Activated T-cell treated with anti-CD3 and anti-CD28 coated beads, Interleukin-2, amount 50 U/mL, for 72 hours (primary cell): ENCODE data around the gene FXYD7. TPM values are rescaled to one million over a fixed set of nuclear protein-coding genes. Genes with fewer than 3 reads are reported as not detected.
A peak's percentile ranks its signal among the peaks of the same experiment; 100 is the strongest.

Source experiments
- ATAC-seq, 2 donors: fragments of 150-1000 bp; cut with Tn5 transposase; replicated peaks in 1 of 2; 2 replicates each; pipeline ENCODE4 v1.10.0; 2021; ENCODE audit warnings: moderate library complexity in 2 of 2, mild to moderate bottlenecking in 1 of 2
- DNase-seq, 2 donors: peaks; one replicate each; pipeline ENCODE4 v3.0.0; 2021 to 2022; ENCODE audit warnings: mixed read lengths in 1 of 2
- H3K27ac Mint-ChIP-seq: one replicate; pipeline ENCODE4 v1.8.0; 2022; ENCODE audit warnings: mild to moderate bottlenecking, moderate library complexity, mixed read lengths
- H3K27me3 Mint-ChIP-seq: one replicate; pipeline ENCODE4 v1.8.0; 2022; ENCODE audit warnings: low read depth, mixed read lengths
- H3K36me3 Mint-ChIP-seq, 2 donors: one replicate each; pipeline ENCODE4 v1.8.0; 2022; ENCODE audit warnings: mixed read lengths in 2 of 2, mild to moderate bottlenecking in 1 of 2; ENCODE audit not compliant: insufficient read depth in 2 of 2
- H3K4me1 Mint-ChIP-seq: one replicate; pipeline ENCODE4 v1.8.0; 2022; ENCODE audit warnings: low read depth, mixed read lengths
- H3K4me3 Mint-ChIP-seq, 2 donors: one replicate each; pipeline ENCODE4 v1.8.0; 2022; ENCODE audit warnings: mild to moderate bottlenecking in 2 of 2, mixed read lengths in 2 of 2, moderate library complexity in 2 of 2
- H3K9me3 Mint-ChIP-seq, 2 donors: one replicate each; pipeline ENCODE4 v1.8.0; 2022; ENCODE audit warnings: mixed read lengths in 2 of 2
- total RNA-seq, 2 donors: library from RNA; stranded (reverse); gene quantifications; one replicate each; pipeline ENCODE4 v1.2.3, GENCODE V29; 2022

Gene FXYD7
- total RNA-seq, 2 donors from 2014 or later: 1.0 to 1.2 TPM

- Mint-ChIP-seq H3K36me3 (peaks cover 0 to 3% of the 10 kb centered on the region in 2 donors), H3K27me3 (no peaks in the 10 kb centered on the region), H3K4me3 (no peak overlapping the region), H3K27ac (no peak overlapping the region), H3K9me3 (no peaks in the 10 kb centered on the region), H3K4me1 (no peaks in the 10 kb centered on the region)
- DNase-seq (no peak), ATAC-seq (peak in 1 of 2 donors; percentile 32)
Measured at GRCh38 chr19:35105047-35105410, 38.0 kb upstream of the FXYD7 start.

DNA sequence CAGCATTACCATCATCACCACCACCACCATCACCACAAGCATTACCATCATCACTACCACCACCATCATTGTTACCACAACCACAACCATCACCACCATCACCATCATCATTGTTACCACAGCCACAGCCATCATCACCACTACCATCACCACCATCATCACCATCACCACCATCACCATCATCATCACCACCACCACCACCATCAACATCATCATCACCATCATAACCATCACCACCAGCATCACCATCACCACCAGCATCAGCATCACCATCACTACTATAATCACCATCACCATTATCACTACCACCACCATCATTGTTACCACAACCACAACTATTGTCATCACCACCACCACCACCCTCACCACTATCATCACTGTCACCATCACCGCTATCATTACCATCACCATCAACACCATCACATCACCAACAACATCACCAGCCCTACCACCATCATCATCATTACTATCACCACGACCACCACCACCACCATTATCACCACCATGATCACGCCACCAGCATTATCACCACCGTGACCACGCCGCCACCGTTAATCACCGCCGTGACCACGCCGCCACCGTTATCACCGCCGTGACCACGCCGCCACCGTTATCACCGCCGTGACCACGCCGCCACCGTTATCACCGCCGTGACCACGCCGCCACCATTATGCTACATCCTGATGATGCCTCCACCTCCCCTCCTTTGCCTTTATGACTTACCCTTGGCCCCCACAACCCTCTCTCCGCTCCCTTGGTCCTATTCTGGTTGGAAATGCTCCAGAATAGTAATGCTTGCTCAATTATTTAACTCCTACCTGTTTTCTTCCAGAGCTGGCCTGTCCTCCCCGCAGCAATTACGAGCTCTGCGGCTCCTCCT is 37.4 kb upstream of the FXYD7 start:
- Mint-ChIP-seq H3K9me3 (no peaks in the 10 kb centered on the region), H3K4me3 (no peak overlapping the region), H3K4me1 (no peaks in the 10 kb centered on the region), H3K27ac (no peak overlapping the region), H3K27me3 (no peaks in the 10 kb centered on the region), H3K36me3 (peaks cover 0 to 3% of the 10 kb centered on the region in 2 donors)
- ATAC-seq (peak; percentile 33 to 70), DNase-seq (peak in 1 of 2 donors; percentile 6)

DNA sequence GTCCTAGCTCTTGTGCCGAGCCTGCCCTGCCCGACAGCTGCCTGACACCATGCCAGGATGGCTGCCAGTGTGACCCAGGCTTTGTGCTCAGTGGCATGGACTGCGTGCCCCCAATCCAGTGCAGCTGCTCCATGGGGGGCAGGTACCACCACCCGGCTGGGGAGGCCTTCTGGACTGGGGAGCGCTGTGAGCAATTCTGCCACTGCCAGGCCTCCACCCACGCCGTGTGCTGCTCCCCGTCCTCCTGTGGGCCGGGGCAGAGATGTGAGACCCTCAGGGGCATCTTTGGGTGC is 36.8 kb upstream of the FXYD7 start:
- H3K9me3 Mint-ChIP-seq: no peaks in the 10 kb centered on the region
- no peak overlapping the region for H3K4me3 Mint-ChIP-seq
- no peak overlapping the region for H3K27ac Mint-ChIP-seq
- DNase-seq (no peak), ATAC-seq (no peak)
- H3K27me3 Mint-ChIP-seq: no peaks in the 10 kb centered on the region
- H3K36me3 Mint-ChIP-seq: peaks cover 0 to 3% of the 10 kb centered on the region in 2 donors
- H3K4me1 Mint-ChIP-seq: no peaks in the 10 kb centered on the region

GRCh38 chr19:35106898-35107541 is 36.0 kb upstream of the FXYD7 start:
- H3K4me1 Mint-ChIP-seq: no peaks in the 10 kb centered on the region
- no peak overlapping the region for H3K4me3 Mint-ChIP-seq
- DNase-seq (no peak), ATAC-seq (no peak)
- H3K27me3 Mint-ChIP-seq: no peaks in the 10 kb centered on the region
- peaks cover 0 to 3% of the 10 kb centered on the region in 2 donors for H3K36me3 Mint-ChIP-seq
- no peak overlapping the region for H3K27ac Mint-ChIP-seq
- H3K9me3 Mint-ChIP-seq: no peaks in the 10 kb centered on the region

- Mint-ChIP-seq H3K36me3 (peaks cover 0 to 3% of the 10 kb centered on the region in 2 donors), H3K4me1 (no peaks in the 10 kb centered on the region), H3K27ac (no peak overlapping the region), H3K27me3 (no peaks in the 10 kb centered on the region), H3K9me3 (no peaks in the 10 kb centered on the region), H3K4me3 (no peak overlapping the region)
- DNase-seq (no peak), ATAC-seq (peak in 1 of 2 donors; percentile 21)
Measured at GRCh38 chr19:35107545-35107944, 35.5 kb upstream of the FXYD7 start.

DNA sequence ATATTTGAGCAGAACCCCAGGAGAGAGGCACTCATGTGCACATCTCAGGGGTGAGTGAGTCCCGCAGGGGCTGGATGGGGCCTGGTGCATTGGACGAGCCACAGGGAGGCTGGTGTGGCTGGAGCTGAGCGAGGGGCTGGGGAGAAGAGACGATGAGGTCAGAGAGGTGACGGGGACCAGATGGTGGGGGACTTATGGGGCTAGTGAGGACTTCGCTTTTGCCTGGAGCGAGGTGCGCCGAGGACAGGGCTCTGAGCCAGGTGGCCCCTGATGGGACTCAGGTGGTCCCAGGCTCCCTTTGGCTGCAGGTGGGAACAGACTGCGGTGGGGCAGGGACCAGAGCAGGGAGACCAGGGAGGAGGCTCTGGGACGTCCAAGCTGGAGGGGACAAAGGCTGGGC is 34.3 kb upstream of the FXYD7 start:
- no peaks in the 10 kb centered on the region for H3K4me1 Mint-ChIP-seq
- no peaks in the 10 kb centered on the region for H3K9me3 Mint-ChIP-seq
- no peak overlapping the region for H3K27ac Mint-ChIP-seq
- no peaks in the 10 kb centered on the region for H3K27me3 Mint-ChIP-seq
- H3K4me3 Mint-ChIP-seq: no peak overlapping the region
- H3K36me3 Mint-ChIP-seq: peaks cover 0 to 3% of the 10 kb centered on the region in 2 donors
- DNase-seq (no peak), ATAC-seq (no peak)

DNA sequence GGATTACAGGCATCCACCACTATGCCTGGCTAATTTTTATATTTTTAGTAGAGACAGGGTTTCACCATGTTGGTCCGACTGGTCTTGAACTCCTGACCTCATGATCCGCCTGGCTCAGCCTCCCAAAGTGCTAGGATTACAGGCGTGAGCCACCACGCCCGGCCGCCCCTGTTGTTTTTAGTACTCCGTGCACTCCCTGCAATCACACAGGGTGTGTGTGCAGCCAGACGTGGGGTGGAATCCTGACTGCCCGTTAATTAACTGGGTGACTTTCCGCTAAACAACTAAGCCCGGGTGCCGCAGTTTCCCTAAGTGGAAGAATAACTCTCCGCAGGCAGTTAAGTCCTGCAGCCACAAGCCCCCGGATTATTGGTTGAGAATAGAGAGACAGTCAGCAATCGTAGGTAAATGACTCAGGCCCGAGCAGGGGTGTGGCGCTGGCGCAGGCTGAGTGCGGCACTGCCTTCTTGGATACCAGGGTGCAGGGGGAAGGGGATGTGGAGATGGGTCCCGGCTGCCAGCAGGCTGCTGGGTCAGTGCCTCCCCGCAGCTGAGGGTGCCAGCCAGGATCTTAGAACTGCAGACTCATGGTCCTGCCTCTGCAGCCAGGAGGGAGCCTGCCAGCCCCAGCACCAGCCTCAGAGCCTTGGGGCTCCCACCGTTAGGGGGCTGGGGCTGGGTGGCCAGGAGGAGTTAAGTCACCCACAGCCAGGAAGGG is 33.5 kb upstream of the FXYD7 start:
- peaks cover 3% of the 10 kb centered on the region for H3K4me1 Mint-ChIP-seq

DNA sequence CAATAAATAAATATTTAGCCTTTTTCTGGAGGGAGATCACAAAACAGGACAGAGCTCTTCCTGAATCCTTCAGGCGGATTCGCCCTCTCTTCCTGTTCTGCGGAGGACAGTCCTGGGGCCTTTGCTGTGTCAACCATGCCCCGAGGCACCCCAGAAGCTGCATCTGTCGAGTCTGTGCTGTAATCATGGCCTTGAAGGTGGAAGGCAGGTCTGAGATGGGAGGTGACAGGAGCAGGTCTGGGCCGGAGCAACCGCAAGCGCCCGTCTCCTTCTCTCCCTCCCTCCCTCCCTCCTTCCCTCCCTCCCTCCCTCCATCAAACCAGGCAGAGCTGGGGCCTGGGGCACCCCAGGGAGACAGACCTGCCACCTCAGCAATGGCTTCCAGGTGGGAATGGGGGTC is 32.1 kb upstream of the FXYD7 start:
- no peak overlapping the region for H3K27ac Mint-ChIP-seq
- H3K27me3 Mint-ChIP-seq: no peaks in the 10 kb centered on the region
- ATAC-seq: no peak
- peaks cover 7% of the 10 kb centered on the region for H3K4me1 Mint-ChIP-seq
- no peaks in the 10 kb centered on the region for H3K9me3 Mint-ChIP-seq
- H3K4me3 Mint-ChIP-seq: no peak overlapping the region
- H3K36me3 Mint-ChIP-seq: peaks cover 0 to 3% of the 10 kb centered on the region in 2 donors
- DNase-seq: no peak

More for the DNA sequence above, 33.5 kb upstream of the FXYD7 start:
- Mint-ChIP-seq H3K27me3 (no peaks in the 10 kb centered on the region), H3K4me3 (no peak overlapping the region), H3K27ac (no peak overlapping the region), H3K9me3 (no peaks in the 10 kb centered on the region), H3K36me3 (peaks cover 0 to 3% of the 10 kb centered on the region in 2 donors)
- no peak for DNase-seq
- no peak for ATAC-seq

GRCh38 chr19:35112995-35113688 is 29.9 kb upstream of the FXYD7 start:
- no peak for ATAC-seq
- H3K9me3 Mint-ChIP-seq: no peaks in the 10 kb centered on the region
- no peaks in the 10 kb centered on the region for H3K36me3 Mint-ChIP-seq
- DNase-seq: no peak
- peaks cover 7% of the 10 kb centered on the region for H3K4me1 Mint-ChIP-seq
- no peak overlapping the region for H3K27ac Mint-ChIP-seq
- H3K27me3 Mint-ChIP-seq: no peaks in the 10 kb centered on the region
- no peak overlapping the region for H3K4me3 Mint-ChIP-seq

DNA sequence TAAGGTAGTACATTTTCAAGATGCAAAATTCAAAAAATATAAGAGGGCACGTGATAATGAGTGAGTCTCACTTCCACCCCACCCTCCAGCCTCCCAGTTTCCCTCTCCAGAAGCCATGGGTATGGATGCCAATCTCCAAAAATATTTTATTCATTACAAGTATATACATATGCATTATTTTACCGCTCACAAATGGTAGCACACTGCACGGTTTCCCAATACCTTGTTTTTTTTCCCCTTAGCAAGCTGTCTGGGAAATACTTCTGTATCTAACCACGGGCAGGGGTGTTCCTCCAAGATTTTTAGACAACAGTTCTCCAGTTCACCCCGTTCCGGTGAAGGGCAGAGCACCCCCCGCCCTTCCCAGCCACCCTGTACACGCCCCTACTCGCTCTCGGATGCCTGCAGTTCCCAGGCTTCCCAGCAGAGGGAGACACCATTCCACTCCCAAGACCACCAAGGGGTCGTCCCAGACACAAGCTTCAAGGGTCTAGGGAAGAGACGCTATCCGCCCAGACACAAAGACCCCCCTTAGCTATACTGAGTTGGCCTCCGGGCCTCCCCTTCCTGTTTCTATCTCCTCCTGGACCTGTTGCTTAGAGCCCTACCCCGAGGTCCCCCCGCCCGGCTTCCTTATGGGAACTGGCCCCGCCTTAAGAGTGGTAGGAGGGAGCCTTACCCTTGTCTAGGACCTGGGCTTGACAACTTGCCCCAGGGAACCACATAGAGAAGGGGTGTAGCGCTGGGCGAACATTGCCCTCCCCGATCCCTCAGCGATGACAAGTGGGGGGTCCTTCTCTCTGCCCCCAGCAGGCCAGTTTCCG is 28.5 kb upstream of the FXYD7 start:
- Mint-ChIP-seq H3K4me3 (peak overlapping the region; percentile 51 to 62), H3K4me1 (peaks cover 7% of the 10 kb centered on the region), H3K9me3 (no peaks in the 10 kb centered on the region), H3K36me3 (no peaks in the 10 kb centered on the region), H3K27me3 (no peaks in the 10 kb centered on the region), H3K27ac (no peak overlapping the region)
- peak; percentile 75 to 78 for DNase-seq
- ATAC-seq: peak; percentile 86 to 88

DNA sequence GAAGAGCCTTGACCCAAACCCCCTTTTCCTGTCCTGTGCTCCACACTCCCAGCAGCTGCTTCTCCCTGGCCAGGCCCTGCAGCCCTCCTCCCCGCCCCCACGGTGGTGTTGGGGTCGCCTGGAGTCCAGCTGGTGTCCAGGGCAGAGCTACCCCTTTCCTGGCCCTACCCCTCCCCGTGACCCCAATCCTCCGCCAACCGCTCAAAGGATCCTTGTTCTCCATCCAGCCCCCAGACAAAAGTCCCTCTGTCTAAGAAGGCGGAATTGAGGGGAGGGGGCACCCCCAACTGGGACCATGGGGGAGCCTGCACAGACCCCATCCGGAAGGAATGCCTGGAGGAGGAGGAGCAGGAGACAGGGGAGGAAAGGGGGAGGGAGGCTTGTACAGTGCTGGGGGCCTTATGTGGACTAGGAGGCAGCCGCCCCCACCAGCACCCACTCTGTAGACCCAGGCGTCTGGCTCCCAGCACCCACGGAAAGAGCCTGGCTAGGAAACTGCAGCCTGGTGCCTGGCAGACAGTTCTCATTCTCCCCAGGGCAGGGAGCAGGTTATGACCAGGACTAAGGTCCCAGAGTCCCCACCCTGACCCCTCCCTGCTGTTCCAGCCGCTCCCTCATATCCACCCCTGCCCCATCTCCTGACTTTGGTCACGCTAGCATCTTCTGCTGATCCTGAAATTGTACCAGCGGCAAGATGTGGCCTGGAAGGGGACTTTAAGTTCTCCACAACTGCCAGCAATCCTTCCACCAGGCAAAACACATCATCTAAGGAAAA is 27.7 kb upstream of the FXYD7 start, which contains the start of gene FXYD3:
FXYD3 (plus strand) TSS at position 647 of the 775 bp plus-strand sequence. CDS start 3,554 bp downstream, outside the sequence.
- peaks cover 7% of the 10 kb centered on the region for H3K4me1 Mint-ChIP-seq
- DNase-seq (no peak), ATAC-seq (no peak)
- no peaks in the 10 kb centered on the region for H3K9me3 Mint-ChIP-seq
- no peaks in the 10 kb centered on the region for H3K36me3 Mint-ChIP-seq
- no peaks in the 10 kb centered on the region for H3K27me3 Mint-ChIP-seq
- H3K4me3 Mint-ChIP-seq: peak within 1 kb of the TSS; percentile 51 to 62
- no peak within 1 kb of the TSS for H3K27ac Mint-ChIP-seq
